Chondrocyte (in vitro differentiated cells): ENCODE results near the gene BTBD16. TPM values are rescaled to one million over a fixed set of nuclear protein-coding genes. Genes with fewer than 3 reads are reported as not detected.

ENCODE experiments used
- DNase-seq: peaks from one replicate; pipeline ENCODE4 v3.0.0; 2021; ENCODE audit warnings: mixed read lengths, low spot score
- H3K27ac Mint-ChIP-seq: one replicate; pipeline ENCODE4 v1.8.0; 2021; ENCODE audit warnings: mild to moderate bottlenecking, moderate library complexity, mixed read lengths; ENCODE audit not compliant: unreplicated experiment
- H3K27me3 Mint-ChIP-seq: 2 replicates; pipeline ENCODE4 v1.8.0; 2021; ENCODE audit warnings: low read depth, mixed read lengths
- H3K36me3 Mint-ChIP-seq: 2 replicates; pipeline ENCODE4 v1.8.0; 2021; ENCODE audit warnings: low read depth, mixed read lengths
- H3K4me1 Mint-ChIP-seq: 2 replicates; pipeline ENCODE4 v1.8.0; 2021; ENCODE audit warnings: low read depth, mild to moderate bottlenecking, mixed read lengths
- H3K4me3 Mint-ChIP-seq: one replicate; pipeline ENCODE4 v1.8.0; 2021; ENCODE audit warnings: mild to moderate bottlenecking, moderate library complexity, mixed read lengths; ENCODE audit not compliant: unreplicated experiment
- H3K9me3 Mint-ChIP-seq: 2 replicates; pipeline ENCODE4 v1.8.0; 2021; ENCODE audit warnings: low read depth, mixed read lengths
- CTCF ChIP-seq: fragments of 200-600 bp; sonication (generic); IDR thresholded peaks from 2 replicates; pipeline ENCODE4 v1.5.0; 2021; ENCODE audit warnings: antibody characterized with exemption, mild to moderate bottlenecking, moderate library complexity
- total RNA-seq: library from RNA; stranded (reverse); gene quantifications from 3 replicates; pipeline ENCODE4 v1.2.1, GENCODE V29; 2021

BTBD16 gene
- total RNA-seq, 1 donor from 2014 or later = 0.10 TPM

GRCh38 chr10:122294511-122295450, 23.7 kb downstream of the BTBD16 start:
- H3K27ac Mint-ChIP-seq = no peak overlapping the region
- H3K9me3 Mint-ChIP-seq = no peaks in the 10 kb centered on the region
- no peaks in the 10 kb centered on the region for H3K27me3 Mint-ChIP-seq
- TF ChIP-seq CTCF = no peak
- no peak overlapping the region for H3K4me3 Mint-ChIP-seq
- peaks cover 28% of the 10 kb centered on the region for H3K4me1 Mint-ChIP-seq
- no peaks in the 10 kb centered on the region for H3K36me3 Mint-ChIP-seq
- DNase-seq = no peak

- H3K27ac Mint-ChIP-seq = no peak overlapping the region
- TF ChIP-seq CTCF = no peak
- H3K4me3 Mint-ChIP-seq = no peak overlapping the region
- H3K9me3 Mint-ChIP-seq = no peaks in the 10 kb centered on the region
- no peak for DNase-seq
- H3K4me1 Mint-ChIP-seq = peaks cover 30% of the 10 kb centered on the region
- H3K36me3 Mint-ChIP-seq = no peaks in the 10 kb centered on the region
- no peaks in the 10 kb centered on the region for H3K27me3 Mint-ChIP-seq
Measured at GRCh38 chr10:122295451-122295809, 24.3 kb downstream of the BTBD16 start.

GRCh38 chr10:122296363-122297120, 25.4 kb downstream of the BTBD16 start:
- Mint-ChIP-seq H3K36me3 (no peaks in the 10 kb centered on the region), H3K27ac (no peak overlapping the region), H3K4me3 (no peak overlapping the region), H3K9me3 (no peaks in the 10 kb centered on the region), H3K4me1 (peaks cover 41% of the 10 kb centered on the region), H3K27me3 (no peaks in the 10 kb centered on the region)
- no peak for DNase-seq
- no peak for TF ChIP-seq CTCF

GRCh38 chr10:122297583-122297982, 26.5 kb downstream of the BTBD16 start:
- Mint-ChIP-seq H3K9me3 (no peaks in the 10 kb centered on the region), H3K4me1 (peaks cover 49% of the 10 kb centered on the region), H3K36me3 (no peaks in the 10 kb centered on the region), H3K27me3 (no peaks in the 10 kb centered on the region), H3K4me3 (no peak overlapping the region), H3K27ac (no peak overlapping the region)
- TF ChIP-seq CTCF = no peak
- no peak for DNase-seq

- H3K27ac Mint-ChIP-seq = no peak overlapping the region
- H3K4me1 Mint-ChIP-seq = peaks cover 45% of the 10 kb centered on the region
- H3K9me3 Mint-ChIP-seq = no peaks in the 10 kb centered on the region
- no peaks in the 10 kb centered on the region for H3K36me3 Mint-ChIP-seq
- no peak for TF ChIP-seq CTCF
- no peak overlapping the region for H3K4me3 Mint-ChIP-seq
- no peak for DNase-seq
- no peaks in the 10 kb centered on the region for H3K27me3 Mint-ChIP-seq
Measured at GRCh38 chr10:122298206-122298597, 27.1 kb downstream of the BTBD16 start.
